Tibial nerve (tissue), 4 donors: Measurements from ENCODE around the gene HADHB. TPM values are rescaled to one million over a fixed set of nuclear protein-coding genes. Genes with fewer than 3 reads are reported as not detected.
"Not testable (repeated sequence)": the region's sequence is repeated elsewhere in the genome, so short reads cannot be mapped to it uniquely, and the experiment has no call there.

ENCODE experiments used
- DNase-seq, 2 donors: peaks; one replicate each; pipeline ENCODE4 v3.0.0-alpha.2; 2019; ENCODE audit warnings: low spot score in 2 of 2
- H3K27ac ChIP-seq, 4 donors: fragments of 200-600 bp; sonication (generic) in 3 of 4; one replicate each; pipeline ENCODE4 v1.5.1; 2017 to 2019; ENCODE audit warnings: mild to moderate bottlenecking in 1 of 4
- H3K27me3 ChIP-seq, 2 donors: fragments of 200-600 bp; sonication (generic) in 1 of 2; one replicate each; pipeline versions ENCODE4 v1.5.1 to v1.6.0; 2017 to 2019
- H3K36me3 ChIP-seq, 3 donors: fragments of 200-600 bp; sonication (generic); one replicate each; pipeline ENCODE4 v1.5.1; 2018 to 2019
- H3K4me1 ChIP-seq, 4 donors: fragments of 200-600 bp; sonication (generic) in 3 of 4; one replicate each; pipeline ENCODE4 v1.5.1; 2017 to 2019
- H3K4me3 ChIP-seq, 4 donors: fragments of 200-600 bp; sonication (generic) in 3 of 4; one replicate each; pipeline ENCODE4 v1.5.1; 2017 to 2019; ENCODE audit warnings: mild to moderate bottlenecking in 1 of 4, moderate library complexity in 1 of 4
- H3K9me3 ChIP-seq, 4 donors: fragments of 200-600 bp; sonication (generic) in 3 of 4; one replicate each; pipeline ENCODE4 v1.5.1; 2017 to 2019
- CTCF ChIP-seq, 5 experiments: fragments of 200-600 bp in 3 of 5; fragments of 450-650 bp in 2 of 5; sonication (generic) in 3 of 5; IDR thresholded peaks; one replicate each; pipeline ENCODE4 v1.5.1; 2016 to 2019; ENCODE audit warnings: antibody characterized with exemption in 5 of 5, mild to moderate bottlenecking in 3 of 5, moderate library complexity in 2 of 5
- EP300 ChIP-seq, 2 donors: sonication (generic); formaldehyde crosslinking; IDR thresholded peaks; one replicate each; pipeline ENCODE4 v1.6.1; 2017; ENCODE audit warnings: antibody characterized with exemption in 2 of 2, mild to moderate bottlenecking in 1 of 2
- POLR2A ChIP-seq, 2 donors: fragments of 450-650 bp; IDR thresholded peaks; one replicate each; pipeline ENCODE4 v1.6.1; 2017; ENCODE audit warnings: antibody characterized with exemption in 2 of 2, mild to moderate bottlenecking in 2 of 2, moderate library complexity in 2 of 2
- WGBS, 2 donors: methylation state at CpG; one replicate each; pipeline ENCODE4 v1.1.5; 2018; 5-methylcytosine and 5-hydroxymethylcytosine counted together
- total RNA-seq, 4 donors: library from RNA; depleted of rRNA; stranded (reverse); fragments of >200 nt; gene quantifications; one replicate each; pipeline ENCODE4 v1.1.0, GENCODE V29; 2016

Gene HADHB
- total RNA-seq, 4 donors from 2014 or later: 68.1 to 121 (median 110) TPM

GRCh38 chr2:26251893-26252292, 7.2 kb downstream of the HADHB start:
- WGBS, 2 donors: 80 to 91% methylated on average over 3 of the region's 3 CpGs
- H3K27ac ChIP-seq: no peak overlapping the region
- peaks cover 0 to 31% (median 8%) of the 10 kb centered on the region in 4 donors for H3K4me1 ChIP-seq
- no peaks in the 10 kb centered on the region for H3K9me3 ChIP-seq
- no peaks in the 10 kb centered on the region for H3K27me3 ChIP-seq
- H3K36me3 ChIP-seq: peaks cover 0 to 2% (median 0%) of the 10 kb centered on the region in 3 donors
- H3K4me3 ChIP-seq: no peak overlapping the region
- DNase-seq: no peak
- no peak for TF ChIP-seq CTCF (IDR thresholded peaks at IDR 0.05)
- no peak for TF ChIP-seq POLR2A (IDR thresholded peaks at IDR 0.05)
- no peak for TF ChIP-seq EP300 (IDR thresholded peaks at IDR 0.05)

GRCh38 chr2:26255759-26256384, 11.1 kb downstream of the HADHB start:
- no peak overlapping the region for H3K4me3 ChIP-seq
- H3K36me3 ChIP-seq: peaks cover 0 to 31% (median 0%) of the 10 kb centered on the region in 3 donors
- TF ChIP-seq POLR2A (IDR thresholded peaks at IDR 0.05) (no peak), CTCF (IDR thresholded peaks at IDR 0.05) (no peak), EP300 (IDR thresholded peaks at IDR 0.05) (peak in 1 of 2 donors; percentile 38)
- H3K27ac ChIP-seq: no peak overlapping the region
- no peak for DNase-seq
- WGBS, 2 donors: 74% methylated on average over 3 of the region's 3 CpGs
- no peaks in the 10 kb centered on the region for H3K9me3 ChIP-seq
- H3K27me3 ChIP-seq: no peaks in the 10 kb centered on the region
- H3K4me1 ChIP-seq: peaks cover 0 to 17% (median 2%) of the 10 kb centered on the region in 4 donors

GRCh38 chr2:26258836-26259235, 14.1 kb downstream of the HADHB start:
- not testable (repeated sequence) for H3K27me3 ChIP-seq, H3K27ac ChIP-seq, DNase-seq, H3K4me1 ChIP-seq, H3K9me3 ChIP-seq, H3K4me3 ChIP-seq
- peaks cover 0 to 37% (median 0%) of the 10 kb centered on the region in 3 donors for H3K36me3 ChIP-seq
- 89% methylated on average over 8 of the region's 8 CpGs for WGBS, 2 donors

GRCh38 chr2:26268213-26268612, 23.5 kb downstream of the HADHB start:
- peaks cover 0 to 11% (median 8%) of the 10 kb centered on the region in 4 donors for H3K4me1 ChIP-seq
- H3K27ac ChIP-seq: peak overlapping the region in 1 of 4 donors; percentile 67
- H3K4me3 ChIP-seq: no peak overlapping the region
- 91 to 94% methylated on average over 4 of the region's 4 CpGs for WGBS, 2 donors
- no peaks in the 10 kb centered on the region for H3K27me3 ChIP-seq
- no peak for DNase-seq
- peaks cover 0 to 40% (median 0%) of the 10 kb centered on the region in 3 donors for H3K36me3 ChIP-seq
- no peak for TF ChIP-seq POLR2A (IDR thresholded peaks at IDR 0.05)
- no peak for TF ChIP-seq CTCF (IDR thresholded peaks at IDR 0.05)
- no peak for TF ChIP-seq EP300 (IDR thresholded peaks at IDR 0.05)
- H3K9me3 ChIP-seq: no peaks in the 10 kb centered on the region

GRCh38 chr2:26268670-26269385, 24.1 kb downstream of the HADHB start:
- DNase-seq, H3K4me3 ChIP-seq, H3K9me3 ChIP-seq, H3K27me3 ChIP-seq: not testable (repeated sequence)
- peaks cover 0 to 17% (median 14%) of the 10 kb centered on the region in 4 donors for H3K4me1 ChIP-seq
- H3K27ac ChIP-seq: peak overlapping the region in 2 of 4 donors; percentile 57 to 67
- 87 to 91% methylated on average over 12 of the region's 12 CpGs for WGBS, 2 donors
- peaks cover 0 to 34% (median 0%) of the 10 kb centered on the region in 3 donors for H3K36me3 ChIP-seq

GRCh38 chr2:26269571-26270158, 24.9 kb downstream of the HADHB start:
- Histone ChIP-seq H3K27ac (peak overlapping the region in 2 of 4 donors; percentile 57 to 67), H3K36me3 (peaks cover 0 to 26% (median 0%) of the 10 kb centered on the region in 3 donors), H3K9me3 (no peaks in the 10 kb centered on the region), H3K27me3 (no peaks in the 10 kb centered on the region), H3K4me3 (no peak overlapping the region), H3K4me1 (peaks cover 0 to 23% (median 22%) of the 10 kb centered on the region in 4 donors)
- DNase-seq: no peak
- WGBS, 2 donors: 87% methylated on average over 6 of the region's 6 CpGs
- TF ChIP-seq POLR2A (IDR thresholded peaks at IDR 0.05) (no peak), EP300 (IDR thresholded peaks at IDR 0.05) (no peak), CTCF (IDR thresholded peaks at IDR 0.05) (no peak)
